Parathyroid adenoma (tissue), 2 donors: ENCODE results near the gene MIER2.

Source experiments
- H2AFZ ChIP-seq: fragments of 300-600 bp; sonication (generic); one replicate; pipeline ENCODE4 v1.7.0; 2017; ENCODE audit warnings: antibody characterized with exemption, mild to moderate bottlenecking
- H3K27ac ChIP-seq: fragments of 300-600 bp; sonication (generic); one replicate; pipeline ENCODE4 v1.7.0; 2017
- H3K27me3 ChIP-seq: fragments of 300-600 bp; sonication (generic); one replicate; pipeline ENCODE4 v1.7.0; 2017; ENCODE audit warnings: low read length; ENCODE audit not compliant: control insufficient read depth, insufficient read depth
- H3K36me3 ChIP-seq: fragments of 300-600 bp; sonication (generic); one replicate; pipeline ENCODE4 v1.7.0; 2017; ENCODE audit warnings: low read length; ENCODE audit not compliant: control insufficient read depth, insufficient read depth
- H3K4me1 ChIP-seq: fragments of 300-600 bp; sonication (generic); one replicate; pipeline ENCODE4 v1.7.0; 2017; ENCODE audit warnings: control low read depth
- H3K4me2 ChIP-seq: fragments of 300-600 bp; sonication (generic); one replicate; pipeline ENCODE4 v1.7.0; 2017; ENCODE audit warnings: low read length
- H3K4me3 ChIP-seq: fragments of 300-600 bp; sonication (generic); one replicate; pipeline ENCODE4 v1.7.0; 2017; ENCODE audit warnings: low read depth, low read length
- H3K79me2 ChIP-seq: fragments of 300-600 bp; sonication (generic); one replicate; pipeline ENCODE4 v1.7.0; 2017; ENCODE audit warnings: control low read depth
- H3K9ac ChIP-seq: fragments of 300-600 bp; sonication (generic); one replicate; pipeline ENCODE4 v1.7.0; 2017; ENCODE audit warnings: mild to moderate bottlenecking
- H3K9me3 ChIP-seq: fragments of 300-600 bp; sonication (generic); one replicate; pipeline ENCODE4 v1.7.0; 2017; ENCODE audit warnings: low read length; ENCODE audit not compliant: control insufficient read depth
- TF ChIP-seq, protein P1 (sequence below): fragments of 300-600 bp; sonication (generic); IDR thresholded peaks from one replicate; pipeline ENCODE4 v1.7.0; 2017; ENCODE audit warnings: antibody characterized with exemption, mild to moderate bottlenecking
- donor health status: primary hyperparathyroidism.

The MIER2 gene

DNA sequence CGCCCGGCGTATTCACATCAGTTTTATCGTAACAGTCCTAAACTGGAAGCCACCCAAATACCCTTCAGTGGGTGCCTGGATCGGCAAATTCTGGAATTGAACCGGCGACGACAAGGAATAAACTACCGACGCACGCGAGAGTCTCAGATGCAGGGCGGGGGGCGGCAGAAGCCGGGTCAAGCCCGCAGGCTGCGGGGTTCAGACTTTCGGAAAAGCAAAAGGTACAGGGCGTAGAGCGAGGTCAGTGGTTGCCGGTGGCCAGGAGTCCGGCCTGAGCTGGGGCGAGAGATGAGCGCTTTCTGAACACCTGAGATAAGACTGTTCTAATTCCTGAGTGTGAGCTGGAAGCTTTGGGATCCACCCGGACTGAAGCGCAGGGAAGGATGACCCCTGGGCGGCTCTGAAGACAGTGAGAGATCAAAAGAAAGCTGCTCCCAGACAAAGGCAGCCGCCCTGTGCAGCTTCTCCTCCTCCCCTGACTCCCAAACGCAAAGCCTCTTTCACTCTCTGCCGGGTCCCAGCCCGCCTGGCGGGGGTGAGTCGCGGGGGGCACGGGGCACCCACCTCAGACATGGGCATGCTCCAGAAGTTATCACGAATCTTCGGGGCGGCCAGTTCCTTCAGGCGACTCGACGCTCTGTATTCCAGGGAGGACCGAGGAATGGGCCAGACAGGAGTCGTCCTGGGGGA is 26.2 kb upstream of the MIER2 start:
- H3K27ac ChIP-seq: no peak overlapping the region
- no peaks in the 10 kb centered on the region for H3K4me1 ChIP-seq
- TF ChIP-seq, protein P1, sequence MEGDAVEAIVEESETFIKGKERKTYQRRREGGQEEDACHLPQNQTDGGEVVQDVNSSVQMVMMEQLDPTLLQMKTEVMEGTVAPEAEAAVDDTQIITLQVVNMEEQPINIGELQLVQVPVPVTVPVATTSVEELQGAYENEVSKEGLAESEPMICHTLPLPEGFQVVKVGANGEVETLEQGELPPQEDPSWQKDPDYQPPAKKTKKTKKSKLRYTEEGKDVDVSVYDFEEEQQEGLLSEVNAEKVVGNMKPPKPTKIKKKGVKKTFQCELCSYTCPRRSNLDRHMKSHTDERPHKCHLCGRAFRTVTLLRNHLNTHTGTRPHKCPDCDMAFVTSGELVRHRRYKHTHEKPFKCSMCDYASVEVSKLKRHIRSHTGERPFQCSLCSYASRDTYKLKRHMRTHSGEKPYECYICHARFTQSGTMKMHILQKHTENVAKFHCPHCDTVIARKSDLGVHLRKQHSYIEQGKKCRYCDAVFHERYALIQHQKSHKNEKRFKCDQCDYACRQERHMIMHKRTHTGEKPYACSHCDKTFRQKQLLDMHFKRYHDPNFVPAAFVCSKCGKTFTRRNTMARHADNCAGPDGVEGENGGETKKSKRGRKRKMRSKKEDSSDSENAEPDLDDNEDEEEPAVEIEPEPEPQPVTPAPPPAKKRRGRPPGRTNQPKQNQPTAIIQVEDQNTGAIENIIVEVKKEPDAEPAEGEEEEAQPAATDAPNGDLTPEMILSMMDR: no peak
- H3K79me2 ChIP-seq: no peaks in the 10 kb centered on the region
- no peaks in the 10 kb centered on the region for H3K36me3 ChIP-seq
- no peak overlapping the region for H2AFZ ChIP-seq
- H3K9ac ChIP-seq: no peak overlapping the region
- H3K9me3 ChIP-seq: no peaks in the 10 kb centered on the region
- no peak overlapping the region for H3K4me3 ChIP-seq
- no peaks in the 10 kb centered on the region for H3K27me3 ChIP-seq
- H3K4me2 ChIP-seq: no peak overlapping the region

DNA sequence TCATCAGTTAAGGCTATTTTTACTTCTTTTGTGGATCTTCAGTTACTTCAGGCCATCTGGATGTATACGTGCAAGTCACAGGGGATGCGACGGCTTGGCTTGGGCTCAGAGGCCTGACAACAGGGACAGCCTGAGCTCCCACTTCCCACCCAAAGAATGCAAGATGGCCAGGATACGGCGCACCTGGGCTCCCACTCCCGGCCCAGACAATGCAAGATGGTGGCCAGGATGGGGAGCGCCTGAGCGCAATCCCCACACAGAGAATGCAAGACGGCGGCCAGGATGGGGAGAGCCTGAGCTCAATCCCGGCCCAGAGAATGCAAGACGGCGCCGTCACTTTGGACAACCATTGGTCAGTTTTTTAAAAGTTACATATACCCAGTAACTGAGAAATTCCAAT is 25.3 kb upstream of the MIER2 start:
- no peak overlapping the region for H3K4me2 ChIP-seq
- H3K27ac ChIP-seq: no peak overlapping the region
- H3K79me2 ChIP-seq: no peaks in the 10 kb centered on the region
- TF ChIP-seq, protein P1: no peak
- no peaks in the 10 kb centered on the region for H3K36me3 ChIP-seq
- no peaks in the 10 kb centered on the region for H3K4me1 ChIP-seq
- H3K9ac ChIP-seq: no peak overlapping the region
- no peak overlapping the region for H3K4me3 ChIP-seq
- no peaks in the 10 kb centered on the region for H3K27me3 ChIP-seq
- no peaks in the 10 kb centered on the region for H3K9me3 ChIP-seq
- no peak overlapping the region for H2AFZ ChIP-seq

DNA sequence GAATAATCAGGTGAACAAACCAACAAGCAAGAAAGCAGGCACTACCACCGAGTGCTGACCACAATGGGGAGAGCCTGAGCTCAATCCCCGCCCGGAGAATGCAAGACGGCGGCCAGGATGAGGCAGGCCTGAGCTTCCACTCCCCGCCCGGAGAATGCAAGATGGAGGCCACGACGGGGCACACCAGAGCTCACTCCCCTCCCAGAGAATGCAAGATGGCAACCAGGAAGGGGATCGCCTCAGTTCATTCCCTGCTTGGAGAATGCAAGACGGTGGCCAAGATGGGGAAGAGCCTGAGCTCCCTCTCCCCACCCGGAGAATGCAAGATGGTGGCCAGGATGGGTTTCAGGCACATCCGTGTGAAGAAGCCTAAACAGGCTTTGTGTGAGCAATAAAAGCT is 24.7 kb upstream of the MIER2 start:
- no peak overlapping the region for H3K27ac ChIP-seq
- H3K36me3 ChIP-seq: no peaks in the 10 kb centered on the region
- no peak overlapping the region for H2AFZ ChIP-seq
- TF ChIP-seq, protein P1: no peak
- H3K9ac ChIP-seq: no peak overlapping the region
- H3K4me1 ChIP-seq: no peaks in the 10 kb centered on the region
- H3K9me3 ChIP-seq: no peaks in the 10 kb centered on the region
- no peak overlapping the region for H3K4me3 ChIP-seq
- H3K79me2 ChIP-seq: no peaks in the 10 kb centered on the region
- H3K4me2 ChIP-seq: no peak overlapping the region
- no peaks in the 10 kb centered on the region for H3K27me3 ChIP-seq

DNA sequence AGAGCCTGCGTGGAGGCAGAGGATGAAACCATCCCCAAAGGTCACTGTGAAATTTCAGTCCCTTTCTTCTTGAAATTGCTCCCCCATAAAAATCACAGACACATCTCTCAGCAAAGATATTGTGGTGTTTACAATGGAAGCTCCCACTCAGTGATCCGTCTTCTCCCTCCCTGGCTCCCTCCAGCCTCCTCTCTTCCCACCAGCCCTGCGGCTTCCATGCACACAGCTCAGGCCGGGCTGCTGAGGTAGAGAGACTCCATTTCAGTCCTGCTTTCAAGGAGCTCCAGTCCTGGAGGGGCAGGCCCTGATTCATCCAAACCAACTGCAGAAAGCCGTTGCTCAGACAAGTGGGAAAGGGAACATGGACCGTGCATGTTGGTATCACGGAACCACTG is 24.0 kb upstream of the MIER2 start:
- no peak overlapping the region for H3K9ac ChIP-seq
- no peaks in the 10 kb centered on the region for H3K9me3 ChIP-seq
- TF ChIP-seq, protein P1: no peak
- H3K27me3 ChIP-seq: no peaks in the 10 kb centered on the region
- H3K4me2 ChIP-seq: no peak overlapping the region
- no peaks in the 10 kb centered on the region for H3K79me2 ChIP-seq
- H3K27ac ChIP-seq: no peak overlapping the region
- no peaks in the 10 kb centered on the region for H3K4me1 ChIP-seq
- no peak overlapping the region for H3K4me3 ChIP-seq
- H2AFZ ChIP-seq: no peak overlapping the region
- no peaks in the 10 kb centered on the region for H3K36me3 ChIP-seq

DNA sequence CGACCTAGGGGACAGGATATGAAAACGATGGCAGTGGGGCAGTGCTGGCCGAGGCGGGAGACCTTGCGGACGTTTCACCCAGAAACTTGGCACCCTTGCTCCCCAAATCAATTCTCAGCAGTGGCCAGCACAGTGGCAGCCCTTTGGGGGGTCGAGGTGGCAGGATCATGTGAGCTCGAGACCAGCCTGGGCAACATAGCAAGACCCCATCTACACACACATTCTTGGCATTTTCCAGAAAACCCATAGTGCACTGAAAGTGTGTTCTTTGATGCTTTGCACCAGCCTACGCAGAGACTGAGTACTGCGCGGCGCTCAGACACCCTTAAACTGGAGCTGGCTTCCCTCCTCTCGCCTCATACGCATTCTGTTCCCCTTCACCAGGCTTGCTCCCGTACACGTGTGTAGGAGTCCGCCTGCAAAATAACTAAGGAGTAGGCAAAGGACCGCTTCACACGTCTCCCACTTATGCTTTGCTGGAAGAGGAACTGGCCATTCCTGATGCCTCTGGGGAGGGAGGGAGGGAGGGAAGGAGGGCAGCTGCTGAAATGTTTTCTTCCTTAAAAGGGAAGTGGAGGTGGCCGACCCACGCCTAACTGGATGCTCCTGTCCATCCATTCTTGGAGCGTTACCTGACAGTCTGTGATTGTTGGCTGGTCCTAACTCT is 23.5 kb upstream of the MIER2 start:
- Histone ChIP-seq H2AFZ (no peak overlapping the region), H3K9ac (no peak overlapping the region), H3K4me2 (no peak overlapping the region), H3K4me1 (no peaks in the 10 kb centered on the region), H3K4me3 (no peak overlapping the region), H3K9me3 (no peaks in the 10 kb centered on the region), H3K36me3 (no peaks in the 10 kb centered on the region), H3K27ac (no peak overlapping the region), H3K27me3 (no peaks in the 10 kb centered on the region), H3K79me2 (no peaks in the 10 kb centered on the region)
- TF ChIP-seq, protein P1: no peak
